Erythroblast (primary cell): ENCODE results near the gene TRANK1.

ENCODE experiments used
- GATA1 ChIP-seq: IDR thresholded peaks from 2 replicates; pipeline ENCODE4 v1.6.1; 2011; ENCODE audit warnings: low read depth, mild to moderate bottlenecking, control low read depth, low read length, moderate library complexity
- POLR2A ChIP-seq: IDR thresholded peaks from 2 replicates; pipeline ENCODE4 v1.6.1; 2011; ENCODE audit warnings: mild to moderate bottlenecking, low read length

DNA sequence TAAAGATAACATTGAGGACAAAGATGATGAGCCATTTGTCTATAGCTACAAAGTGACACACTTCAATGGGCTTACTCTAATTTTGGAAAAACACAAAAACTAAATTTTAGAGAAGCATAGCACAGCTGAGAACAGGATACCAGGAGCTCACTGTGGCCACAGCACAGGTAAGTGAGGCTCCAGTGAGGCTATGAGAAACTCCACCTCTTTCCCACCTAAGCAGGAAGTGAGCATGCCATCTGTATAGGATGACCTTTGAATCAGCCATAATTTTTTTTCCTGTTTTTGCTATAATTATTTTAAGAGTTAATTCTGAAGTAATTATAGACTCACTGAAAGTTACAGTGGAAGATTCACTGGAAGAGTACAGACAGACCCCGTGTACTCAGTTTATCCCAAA lies 98.4 kb downstream of the TRANK1 start:
- no peak for TF ChIP-seq POLR2A
- TF ChIP-seq GATA1 = no peak
